Measurements from ENCODE around the gene CETN2. TPM values are rescaled to one million over a fixed set of nuclear protein-coding genes. Genes with fewer than 3 reads are reported as not detected.
"Not testable (repeated sequence)": the region's sequence is repeated elsewhere in the genome, so short reads cannot be mapped to it uniquely, and the experiment has no call there.

The CETN2 gene
- total RNA-seq, 1 experiment from 2014 or later: 23.8 TPM

DNA sequence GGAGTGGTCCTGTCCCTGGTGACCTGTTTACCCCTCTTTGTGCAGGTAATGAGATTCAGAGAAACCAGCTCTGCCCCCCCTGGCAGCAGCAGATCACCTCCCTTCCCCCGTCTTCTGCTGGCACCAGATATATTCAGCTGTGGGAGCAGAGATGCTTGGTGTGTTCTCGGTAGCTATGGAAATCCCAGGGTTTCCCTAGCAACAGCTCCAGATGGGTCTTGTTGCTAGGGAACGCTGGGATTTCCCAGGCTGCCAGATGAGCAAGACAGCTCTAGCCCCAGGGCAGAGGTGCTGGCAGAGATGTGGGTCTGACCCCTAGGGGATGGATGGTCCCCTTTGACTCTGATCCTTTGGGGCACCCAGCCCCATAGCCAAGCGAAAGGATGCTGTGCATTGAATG lies 20.2 kb downstream of the CETN2 start:
- Mint-ChIP-seq H3K36me3 (ENCODE audit: insufficient read depth, unreplicated experiment) (peaks cover 5% of the 10 kb centered on the region), H3K4me1 (ENCODE audit: low read depth, unreplicated experiment) (no peaks in the 10 kb centered on the region), H3K27ac (ENCODE audit: unreplicated experiment) (no peak overlapping the region), H3K27me3 (ENCODE audit: insufficient read depth, unreplicated experiment) (peaks cover 10% of the 10 kb centered on the region), H3K9me3 (ENCODE audit: unreplicated experiment) (no peaks in the 10 kb centered on the region), H3K4me3 (ENCODE audit: unreplicated experiment) (no peak overlapping the region)
- Histone ChIP-seq H3K9me3 (no peaks in the 10 kb centered on the region), H3K4me3 (ENCODE audit: low read depth, low read length) (no peak overlapping the region), H3K4me1 (no peaks in the 10 kb centered on the region), H3K36me3 (ENCODE audit: control insufficient read depth, insufficient read depth, low read length) (no peaks in the 10 kb centered on the region), H3K27me3 (replicated peaks; ENCODE audit: control insufficient read depth, insufficient read depth, low read length) (no peaks in the 10 kb centered on the region)
- intact Hi-C loops (cut with micrococcal nuclease; ENCODE audit: unreplicated experiment): no loop called here
- TF ChIP-seq, protein P1, sequence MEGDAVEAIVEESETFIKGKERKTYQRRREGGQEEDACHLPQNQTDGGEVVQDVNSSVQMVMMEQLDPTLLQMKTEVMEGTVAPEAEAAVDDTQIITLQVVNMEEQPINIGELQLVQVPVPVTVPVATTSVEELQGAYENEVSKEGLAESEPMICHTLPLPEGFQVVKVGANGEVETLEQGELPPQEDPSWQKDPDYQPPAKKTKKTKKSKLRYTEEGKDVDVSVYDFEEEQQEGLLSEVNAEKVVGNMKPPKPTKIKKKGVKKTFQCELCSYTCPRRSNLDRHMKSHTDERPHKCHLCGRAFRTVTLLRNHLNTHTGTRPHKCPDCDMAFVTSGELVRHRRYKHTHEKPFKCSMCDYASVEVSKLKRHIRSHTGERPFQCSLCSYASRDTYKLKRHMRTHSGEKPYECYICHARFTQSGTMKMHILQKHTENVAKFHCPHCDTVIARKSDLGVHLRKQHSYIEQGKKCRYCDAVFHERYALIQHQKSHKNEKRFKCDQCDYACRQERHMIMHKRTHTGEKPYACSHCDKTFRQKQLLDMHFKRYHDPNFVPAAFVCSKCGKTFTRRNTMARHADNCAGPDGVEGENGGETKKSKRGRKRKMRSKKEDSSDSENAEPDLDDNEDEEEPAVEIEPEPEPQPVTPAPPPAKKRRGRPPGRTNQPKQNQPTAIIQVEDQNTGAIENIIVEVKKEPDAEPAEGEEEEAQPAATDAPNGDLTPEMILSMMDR (IDR thresholded peaks at IDR 0.05; ENCODE audit: insufficient read depth in 1 of 2, low read depth in 1 of 2, low read length in 1 of 2, severe bottlenecking in 1 of 2, unreplicated experiment in 1 of 2): no peak
- DNase-seq: no peak
- BruUV-seq (replicated peaks): no TSS peak
- ChIA-PET POLR2A (no interaction called here), CTCF (no interaction called here)

DNA sequence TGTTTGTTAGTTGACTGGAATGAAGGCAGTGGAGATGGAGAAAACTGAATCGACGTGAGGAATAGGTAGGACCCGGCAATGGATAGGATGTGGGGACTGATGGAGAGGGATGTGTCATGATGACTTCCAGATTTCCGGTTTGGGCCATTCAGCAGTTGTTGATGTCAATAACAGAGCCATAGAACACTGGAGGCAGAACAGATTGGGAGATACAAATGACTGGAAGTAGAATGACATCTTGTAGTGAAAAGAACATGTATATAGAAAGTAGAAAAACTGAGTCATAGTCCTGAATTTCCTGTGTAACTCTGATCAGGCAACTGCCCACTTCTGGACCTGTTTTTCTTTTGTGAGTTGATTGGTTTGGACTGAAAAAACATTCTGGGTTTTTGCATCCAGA lies 24.5 kb downstream of the CETN2 start:
- ChIA-PET CTCF (no interaction called here), POLR2A (no interaction called here)
- no TSS peak for BruUV-seq (replicated peaks)
- H3K4me1 ChIP-seq: no peaks in the 10 kb centered on the region
- no peaks in the 10 kb centered on the region for H3K36me3 Mint-ChIP-seq (ENCODE audit: insufficient read depth, unreplicated experiment)
- H3K4me1 Mint-ChIP-seq (ENCODE audit: low read depth, unreplicated experiment): no peaks in the 10 kb centered on the region
- H3K9me3 Mint-ChIP-seq (ENCODE audit: unreplicated experiment): no peaks in the 10 kb centered on the region
- no peak overlapping the region for H3K27ac Mint-ChIP-seq (ENCODE audit: unreplicated experiment)
- H3K4me3 Mint-ChIP-seq (ENCODE audit: unreplicated experiment): no peak overlapping the region
- intact Hi-C loops (cut with micrococcal nuclease; ENCODE audit: unreplicated experiment): no loop called here
- DNase-seq: no peak
- TF ChIP-seq, protein P1 (IDR thresholded peaks at IDR 0.05; ENCODE audit: insufficient read depth in 1 of 2, low read depth in 1 of 2, low read length in 1 of 2, severe bottlenecking in 1 of 2, unreplicated experiment in 1 of 2): no peak
- H3K27me3 Mint-ChIP-seq (ENCODE audit: insufficient read depth, unreplicated experiment): peaks cover 21% of the 10 kb centered on the region
- no peak overlapping the region for H3K4me3 ChIP-seq (ENCODE audit: low read depth, low read length)
- no peaks in the 10 kb centered on the region for H3K36me3 ChIP-seq (ENCODE audit: control insufficient read depth, insufficient read depth, low read length)
- H3K9me3 ChIP-seq: no peaks in the 10 kb centered on the region
- no peaks in the 10 kb centered on the region for H3K27me3 ChIP-seq (replicated peaks; ENCODE audit: control insufficient read depth, insufficient read depth, low read length)

DNA sequence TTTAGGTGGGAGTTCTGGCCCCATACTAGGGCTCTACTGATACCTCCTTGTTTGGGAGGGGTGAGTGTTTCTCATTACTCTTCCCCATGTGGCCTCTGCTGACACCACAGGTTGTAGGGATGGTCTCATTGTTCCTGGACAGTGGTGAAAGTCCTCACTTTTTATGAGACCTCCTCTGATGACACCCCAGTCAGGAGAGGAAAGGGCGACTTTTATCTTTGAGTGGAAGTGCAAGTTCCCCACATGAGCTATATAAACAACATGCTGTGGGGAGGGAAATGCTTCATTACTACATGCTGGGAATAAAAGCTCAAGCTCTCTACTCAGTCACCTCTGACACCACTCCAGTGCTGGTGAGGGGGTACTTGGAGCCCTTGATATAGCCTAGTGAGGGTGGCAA lies 31.6 kb downstream of the CETN2 start:
- Histone ChIP-seq H3K4me1 (no peaks in the 10 kb centered on the region), H3K9me3 (no peaks in the 10 kb centered on the region), H3K4me3 (ENCODE audit: low read depth, low read length) (no peak overlapping the region), H3K27me3 (replicated peaks; ENCODE audit: control insufficient read depth, insufficient read depth, low read length) (no peaks in the 10 kb centered on the region), H3K36me3 (ENCODE audit: control insufficient read depth, insufficient read depth, low read length) (no peaks in the 10 kb centered on the region)
- BruUV-seq (replicated peaks): no TSS peak
- intact Hi-C loops (cut with micrococcal nuclease; ENCODE audit: unreplicated experiment): no loop called here
- peaks cover 13% of the 10 kb centered on the region for H3K27me3 Mint-ChIP-seq (ENCODE audit: insufficient read depth, unreplicated experiment)
- H3K9me3 Mint-ChIP-seq (ENCODE audit: unreplicated experiment): no peaks in the 10 kb centered on the region
- no peak overlapping the region for H3K4me3 Mint-ChIP-seq (ENCODE audit: unreplicated experiment)
- no peaks in the 10 kb centered on the region for H3K36me3 Mint-ChIP-seq (ENCODE audit: insufficient read depth, unreplicated experiment)
- H3K27ac Mint-ChIP-seq (ENCODE audit: unreplicated experiment): no peak overlapping the region
- POLR2A ChIA-PET: no interaction called here
- DNase-seq: no peak
- CTCF ChIA-PET: no interaction called here
- no peaks in the 10 kb centered on the region for H3K4me1 Mint-ChIP-seq (ENCODE audit: low read depth, unreplicated experiment)
- TF ChIP-seq, protein P1 (IDR thresholded peaks at IDR 0.05; ENCODE audit: insufficient read depth in 1 of 2, low read depth in 1 of 2, low read length in 1 of 2, severe bottlenecking in 1 of 2, unreplicated experiment in 1 of 2): no peak

DNA sequence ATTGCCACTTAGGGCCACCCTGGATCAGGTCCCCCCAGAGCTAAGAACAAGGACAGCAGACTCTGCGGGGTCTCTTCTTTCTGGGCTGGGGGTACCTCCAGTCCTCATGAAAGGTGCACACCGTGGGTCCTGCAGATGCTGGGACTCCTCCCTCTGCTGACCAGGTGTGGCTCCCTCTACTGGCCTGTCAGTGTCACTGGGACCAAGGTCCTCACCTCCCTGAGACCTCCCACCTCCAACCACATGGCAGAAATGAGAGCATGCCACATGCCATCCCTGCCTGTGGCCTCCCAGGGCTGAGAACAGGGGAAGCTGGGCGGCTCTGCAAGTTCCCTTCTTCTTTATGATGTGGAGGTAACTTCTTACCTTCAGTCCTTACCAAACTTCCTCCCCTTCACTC lies 43.5 kb downstream of the CETN2 start:
- H3K36me3 Mint-ChIP-seq (ENCODE audit: insufficient read depth, unreplicated experiment); DNase-seq; H3K27ac Mint-ChIP-seq (ENCODE audit: unreplicated experiment); H3K36me3 ChIP-seq (ENCODE audit: control insufficient read depth, insufficient read depth, low read length); H3K4me3 Mint-ChIP-seq (ENCODE audit: unreplicated experiment); H3K4me1 Mint-ChIP-seq (ENCODE audit: low read depth, unreplicated experiment); H3K9me3 ChIP-seq; POLR2A ChIA-PET; BruUV-seq (replicated peaks); intact Hi-C loops (cut with micrococcal nuclease; ENCODE audit: unreplicated experiment); H3K9me3 Mint-ChIP-seq (ENCODE audit: unreplicated experiment); CTCF ChIA-PET; H3K4me1 ChIP-seq; H3K27me3 Mint-ChIP-seq (ENCODE audit: insufficient read depth, unreplicated experiment); H3K27me3 ChIP-seq (replicated peaks; ENCODE audit: control insufficient read depth, insufficient read depth, low read length); H3K4me3 ChIP-seq (ENCODE audit: low read depth, low read length): not testable (repeated sequence)
